HS-27A (cell line): ENCODE results near the gene THNSL1.

ENCODE experiments used
- DNase-seq: peaks from one replicate; pipeline ENCODE4 v3.0.0-alpha.2; 2012; ENCODE audit warnings: low read depth, missing footprints

THNSL1 gene

DNA sequence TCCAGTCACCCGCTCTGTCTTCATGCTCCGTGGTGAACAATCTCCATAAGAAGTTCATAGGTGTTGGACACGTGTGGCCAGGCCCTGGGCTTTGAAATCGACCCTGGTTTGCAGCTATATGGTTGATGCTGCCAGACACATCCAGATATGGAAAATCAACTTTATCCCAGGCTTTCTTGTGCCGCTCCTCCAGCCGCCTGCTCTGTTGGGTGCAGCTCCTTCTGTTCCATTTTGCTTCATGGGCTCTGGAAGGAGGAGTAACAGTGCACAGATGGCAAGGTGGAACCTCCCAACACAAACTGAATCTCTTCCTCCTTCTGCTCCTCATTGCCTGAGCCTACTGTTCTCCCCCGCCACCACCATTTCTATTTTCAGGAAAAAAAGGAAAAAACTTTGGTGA, 44.7 kb downstream of the THNSL1 start:
- DNase-seq, result no peak

GRCh38 chr10:25061711-25062449, 45.5 kb downstream of the THNSL1 start:
- no peak for DNase-seq

- DNase-seq, result no peak
These were observed 46.7 kb downstream of the THNSL1 start for GRCh38 chr10:25063157-25063556.

GRCh38 chr10:25063644-25064043, 47.2 kb downstream of the THNSL1 start:
- DNase-seq, result no peak

- no peak for DNase-seq
These were observed 48.0 kb downstream of the THNSL1 start for GRCh38 chr10:25064401-25064800.

DNA sequence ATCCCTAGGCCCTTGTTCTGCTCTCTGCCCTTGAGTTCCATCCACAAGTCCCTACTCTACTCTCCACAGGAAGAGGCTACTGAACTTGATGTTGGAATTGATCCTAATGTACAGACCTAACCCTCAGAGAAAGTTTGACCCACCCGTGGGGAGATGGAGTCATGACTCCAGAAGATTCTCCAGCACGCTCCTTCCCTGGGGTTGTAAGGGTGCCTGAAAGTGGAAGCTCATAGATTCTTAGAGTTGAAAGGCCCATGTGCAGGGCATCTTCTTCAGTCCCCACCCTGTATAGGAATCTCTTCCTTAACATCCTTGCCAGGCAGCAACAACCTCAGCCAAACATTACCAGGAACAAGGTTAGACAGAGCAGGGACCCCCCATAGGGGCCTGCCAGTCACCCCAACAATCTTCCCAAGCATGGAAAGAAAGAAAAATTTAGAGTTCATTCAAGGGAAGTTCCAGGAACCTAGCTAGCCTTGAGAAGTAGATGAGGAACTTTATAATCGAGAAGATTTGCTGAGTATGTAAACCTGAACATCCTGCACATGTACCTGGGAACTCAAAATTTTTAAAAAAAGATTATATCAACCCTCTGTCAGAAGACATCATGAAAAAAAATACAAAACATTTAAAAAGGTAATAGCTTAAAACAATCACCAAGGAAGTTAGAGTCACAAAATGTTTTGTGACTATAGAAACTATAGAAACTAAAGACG, 49.5 kb downstream of the THNSL1 start:
- DNase-seq, result no peak

DNA sequence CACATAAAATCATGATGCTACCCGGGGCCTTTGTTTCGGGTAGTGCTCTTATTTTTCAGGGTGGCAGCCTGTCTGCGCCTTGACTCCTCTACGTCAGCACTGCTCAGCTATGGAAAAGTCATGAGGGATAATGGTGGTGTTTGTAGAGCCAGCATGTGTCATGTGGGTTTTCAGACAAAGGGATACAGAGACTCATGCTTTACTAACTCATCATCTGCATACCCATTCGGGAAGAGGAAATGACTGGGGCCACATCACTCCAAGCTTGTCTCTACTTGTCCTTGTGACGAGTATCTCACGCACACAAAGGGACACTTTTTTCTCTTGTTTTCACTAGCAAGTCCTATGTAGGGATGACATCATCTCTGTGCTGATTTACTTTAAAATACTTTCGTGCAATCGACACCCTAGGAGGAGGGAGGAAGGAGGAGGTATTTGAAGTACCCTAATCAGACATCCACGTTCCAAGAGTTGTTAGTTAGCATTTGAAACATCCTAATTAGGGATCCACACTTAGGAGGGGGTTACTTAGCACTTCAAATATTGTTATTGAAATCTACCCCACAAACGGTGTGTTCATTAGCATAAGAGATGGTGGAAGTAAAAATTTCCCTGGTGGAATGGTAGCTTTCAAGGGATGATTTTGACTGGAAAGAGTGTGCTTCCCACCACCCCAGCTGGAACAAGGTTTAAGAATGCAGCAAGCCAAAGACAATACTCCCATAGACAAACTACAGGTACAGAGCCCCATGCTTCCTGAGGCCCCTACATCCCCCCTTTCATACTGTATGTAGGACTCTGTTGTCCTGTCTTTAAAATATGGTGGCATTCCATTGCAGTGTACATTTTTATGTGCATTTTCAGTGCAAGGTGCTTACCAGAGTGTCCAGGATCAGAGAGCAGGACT, 52.0 kb downstream of the THNSL1 start:
- no peak for DNase-seq

DNA sequence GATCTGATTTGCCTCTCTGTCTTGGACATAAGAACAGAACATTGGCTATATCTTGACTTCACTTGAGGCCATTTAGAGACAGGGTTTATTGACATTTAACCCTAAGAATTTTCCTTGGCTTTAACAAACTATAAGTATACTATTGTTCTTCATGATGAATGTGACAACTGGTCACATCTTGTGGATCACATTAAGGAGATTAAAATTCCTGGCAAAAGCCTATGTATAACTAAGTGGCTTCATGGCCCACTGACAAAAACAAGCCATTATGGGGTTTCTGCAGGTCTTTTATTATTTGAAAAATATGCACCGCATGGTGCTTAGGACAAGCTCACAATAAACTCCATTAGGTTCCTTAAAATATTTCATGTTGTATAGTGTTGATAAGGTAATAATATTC, 54.8 kb downstream of the THNSL1 start:
- DNase-seq, result no peak

GRCh38 chr10:25072786-25073185, 56.4 kb downstream of the THNSL1 start:
- no peak for DNase-seq

- DNase-seq, result no peak
These were observed 59.4 kb downstream of the THNSL1 start for GRCh38 chr10:25075825-25076224.
